Non-pigmented ciliary epithelial cell (primary cell): ENCODE measurements around the gene GRID1.

Experiments used
- DNase-seq: peaks from one replicate; pipeline ENCODE4 v3.0.0-alpha.2; 2010; ENCODE audit warnings: low read depth

GRID1 gene

DNA sequence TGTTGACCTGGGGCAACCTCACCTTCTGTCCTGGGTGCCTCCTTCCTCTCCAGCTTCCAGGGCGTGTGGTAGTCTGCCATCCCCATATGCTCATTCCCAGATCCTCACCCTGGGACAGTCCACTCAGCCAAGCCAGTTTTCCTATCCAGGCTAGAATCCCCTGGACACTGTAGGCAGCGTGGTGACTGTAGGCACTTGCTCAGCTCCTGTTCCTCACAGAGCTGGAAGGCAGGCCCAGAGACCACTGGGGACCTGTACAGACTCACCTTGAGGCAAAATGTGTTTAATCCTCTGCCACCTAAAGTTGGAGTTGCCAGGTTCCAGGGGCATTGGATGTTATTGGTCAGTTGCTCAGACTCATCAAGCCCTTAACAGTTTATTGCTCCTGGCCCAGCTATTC is 2.4 kb upstream of the GRID1 start:
- DNase-seq: no peak

GRCh38 chr10:86368046-86368445 is 1.5 kb upstream of the GRID1 start:
- DNase-seq: no peak

DNA sequence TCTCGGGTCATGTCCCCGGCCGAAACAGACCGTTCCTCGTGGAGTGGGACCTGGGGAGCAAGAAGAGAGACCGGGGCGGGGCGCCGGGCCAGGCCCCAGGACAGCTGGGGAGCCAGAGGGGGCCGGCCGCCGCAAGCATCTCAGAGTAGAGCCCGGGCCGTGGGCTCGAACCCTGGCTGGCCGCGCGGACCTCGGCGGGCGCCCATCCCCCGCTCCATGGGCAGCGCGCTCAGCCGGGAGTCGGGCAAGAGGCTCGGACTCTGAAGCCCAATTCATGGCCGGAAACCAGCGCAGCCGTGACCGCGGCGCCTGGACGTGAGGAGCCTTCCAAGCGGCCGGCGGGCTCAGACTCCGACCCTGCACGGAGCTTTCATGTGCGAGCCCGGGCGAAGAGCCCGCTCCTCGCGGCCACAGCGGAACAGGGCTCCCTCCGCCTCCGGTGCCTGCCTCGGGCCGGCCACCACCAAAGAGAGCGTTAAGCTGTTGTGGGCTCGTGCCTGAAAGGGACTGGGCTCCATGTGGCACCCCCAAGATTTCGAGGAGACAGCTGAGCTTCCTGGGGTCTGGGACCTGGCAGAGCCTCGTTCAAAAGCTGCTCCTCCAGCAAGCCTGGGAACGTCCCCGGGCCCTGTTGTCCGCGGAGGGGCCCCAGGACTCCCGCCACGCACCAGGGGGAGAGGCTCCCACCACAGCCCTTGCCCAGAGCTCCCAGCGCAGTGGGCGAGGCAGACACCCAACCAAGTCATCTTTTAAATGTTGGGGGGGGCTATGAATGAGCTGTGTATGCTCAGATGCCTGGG is 757 bp upstream of the GRID1 start:
- DNase-seq: no peak

- no peak for DNase-seq
Observed at GRCh38 chr10:86366902-86367151, 232 bp upstream of the GRID1 start.

DNA sequence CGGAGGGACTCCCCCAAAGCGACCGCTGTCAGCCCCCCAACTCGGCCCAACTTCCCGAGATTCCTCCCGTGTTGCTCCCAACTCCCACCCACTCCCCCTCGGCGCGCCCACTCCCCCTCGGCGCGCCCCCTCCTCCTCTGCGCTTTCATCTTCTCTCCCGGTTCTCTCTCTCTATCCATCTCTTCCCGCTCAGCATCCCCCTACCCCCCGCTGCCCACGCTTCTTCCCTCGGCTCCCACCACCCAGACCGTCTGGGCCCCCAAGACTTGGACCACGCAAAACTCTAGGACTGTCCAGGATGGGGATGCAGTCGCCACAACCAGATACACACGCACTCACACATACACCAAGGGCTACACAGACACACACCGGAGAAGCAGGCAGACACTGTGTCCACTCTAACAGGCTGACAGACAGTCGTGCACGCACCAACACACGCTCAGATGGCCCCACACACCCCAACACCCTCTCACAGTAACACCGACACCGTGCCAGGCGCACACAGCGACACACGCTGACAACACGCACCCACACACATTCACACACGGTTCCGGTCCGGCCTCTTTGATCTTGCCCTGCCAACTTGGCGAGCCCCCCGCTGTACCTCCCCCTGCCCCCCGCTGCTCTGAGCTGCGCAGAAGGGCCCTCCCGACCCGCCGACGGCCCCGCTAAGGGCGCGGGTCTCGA is 1.1 kb downstream of the GRID1 start:
- no peak for DNase-seq

DNA sequence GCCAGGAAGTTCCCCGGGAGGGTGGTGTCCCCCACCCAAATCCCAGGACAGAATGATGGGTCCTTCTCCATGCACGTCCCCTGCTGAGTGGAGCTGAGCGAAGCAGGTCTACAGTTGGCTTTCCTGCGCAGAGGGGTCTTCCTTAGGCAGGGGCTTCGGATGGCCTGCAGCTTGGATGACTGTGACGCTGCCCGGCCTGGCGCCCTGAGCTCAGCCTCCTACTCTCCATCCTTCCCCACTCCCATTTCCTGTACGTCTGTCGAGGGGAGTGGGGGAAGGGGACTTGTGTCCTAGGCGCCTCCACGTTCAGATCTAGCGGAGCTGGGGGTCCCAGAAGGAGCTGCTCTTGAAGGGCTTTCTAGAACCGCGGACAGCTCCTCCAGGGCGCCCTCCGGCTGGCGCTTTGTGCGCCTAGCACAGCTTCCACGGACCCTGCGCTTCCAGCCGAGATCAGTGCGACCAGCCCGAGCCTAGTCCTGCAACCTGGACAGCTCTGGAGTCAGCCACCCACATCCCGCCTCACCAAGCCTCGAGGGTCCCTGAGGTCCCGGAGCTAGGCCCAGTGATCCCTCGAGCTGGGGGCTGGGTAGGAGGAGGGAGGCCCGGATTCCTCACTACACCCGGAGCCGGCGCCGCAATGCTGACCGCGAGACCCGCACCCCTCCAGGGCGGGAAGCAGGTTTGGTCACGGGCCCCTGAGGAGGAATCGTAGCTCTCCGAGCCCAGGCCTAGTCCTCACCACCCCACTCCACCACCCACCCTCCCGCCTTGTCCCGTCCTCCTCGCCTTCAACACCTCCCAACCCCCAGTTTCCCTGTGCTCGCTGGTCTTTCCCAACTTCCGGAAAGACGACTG is 1.9 kb downstream of the GRID1 start:
- DNase-seq: no peak

- no peak for DNase-seq
Observed at GRCh38 chr10:86363833-86364490, 2.6 kb downstream of the GRID1 start.

- no peak for DNase-seq
Observed at GRCh38 chr10:86363184-86363832, 3.3 kb downstream of the GRID1 start.

DNA sequence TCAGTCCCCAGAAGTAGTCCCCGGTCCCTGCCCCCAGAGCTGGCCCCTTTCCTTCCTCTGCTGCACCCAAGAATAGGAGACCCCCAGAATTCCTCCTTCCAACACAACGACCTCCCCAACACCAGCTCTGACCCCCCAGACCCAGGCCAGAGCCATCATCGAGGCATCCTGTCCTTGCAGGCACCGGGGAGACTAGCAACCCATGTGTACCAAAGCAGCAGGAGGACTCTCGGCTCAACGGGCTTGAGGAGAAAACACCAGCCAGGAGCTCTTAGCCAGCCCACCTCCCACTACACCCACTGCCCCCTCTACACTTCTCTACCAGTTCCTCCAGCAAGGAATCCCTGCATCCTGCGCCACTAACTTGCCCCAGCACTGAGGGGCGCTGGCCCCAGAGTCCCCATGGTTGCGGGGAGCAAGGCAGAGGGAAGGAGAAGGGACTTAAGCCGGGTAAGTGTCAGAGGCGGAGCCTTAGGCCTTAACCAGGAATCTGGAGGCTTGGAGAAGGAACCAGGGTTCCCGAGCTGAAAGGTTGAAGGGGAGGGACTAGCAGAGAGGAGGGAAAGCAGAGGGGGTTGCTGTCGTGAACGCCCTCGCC is 3.9 kb downstream of the GRID1 start:
- DNase-seq: no peak

- DNase-seq: no peak
Observed at GRCh38 chr10:86362129-86362527, 4.5 kb downstream of the GRID1 start.

DNA sequence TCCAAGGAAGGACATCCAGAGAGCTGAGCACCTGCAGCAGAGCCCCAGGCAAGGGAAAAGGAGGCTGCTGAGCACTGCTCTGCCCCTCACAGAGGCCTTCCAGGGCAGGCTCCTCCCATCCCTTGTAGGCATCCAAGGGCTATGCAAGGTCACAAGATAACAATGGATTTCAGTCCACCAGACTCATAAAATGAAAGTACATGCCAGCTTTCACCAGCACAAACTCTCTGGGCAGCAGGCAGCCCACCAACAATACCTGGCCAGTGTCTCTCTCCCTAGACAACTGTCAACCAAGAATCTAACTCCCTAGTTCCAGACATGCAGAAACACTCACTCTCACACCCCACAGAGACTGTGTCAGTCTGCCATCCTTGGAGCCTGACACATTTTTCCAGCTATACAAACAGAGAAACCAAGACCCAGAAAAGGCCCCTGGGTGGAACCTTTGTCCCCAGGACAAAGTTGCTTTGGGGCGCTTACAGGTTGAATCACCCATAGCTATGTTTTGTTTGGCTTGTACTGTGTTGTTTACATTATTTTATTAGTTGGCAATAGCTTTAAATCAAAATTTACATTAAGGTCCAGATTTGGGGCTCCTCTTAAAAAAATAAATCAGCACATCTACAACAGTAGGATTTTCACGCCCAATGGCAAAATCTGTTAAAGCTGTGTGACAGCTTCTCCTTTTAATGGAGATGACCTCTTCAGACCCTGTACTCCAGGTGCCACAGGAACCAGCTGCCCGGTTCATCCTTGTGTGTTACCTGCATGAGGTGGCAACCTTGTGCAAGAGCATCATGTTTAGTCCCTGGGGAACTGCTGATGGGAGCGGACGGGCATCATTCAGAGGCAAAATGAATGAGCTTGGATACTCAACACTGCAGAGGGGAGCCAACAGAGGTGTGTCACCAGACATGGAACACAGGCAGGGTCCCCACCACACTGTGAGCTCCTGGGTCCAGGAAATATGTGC is 5.2 kb downstream of the GRID1 start:
- no peak for DNase-seq

DNA sequence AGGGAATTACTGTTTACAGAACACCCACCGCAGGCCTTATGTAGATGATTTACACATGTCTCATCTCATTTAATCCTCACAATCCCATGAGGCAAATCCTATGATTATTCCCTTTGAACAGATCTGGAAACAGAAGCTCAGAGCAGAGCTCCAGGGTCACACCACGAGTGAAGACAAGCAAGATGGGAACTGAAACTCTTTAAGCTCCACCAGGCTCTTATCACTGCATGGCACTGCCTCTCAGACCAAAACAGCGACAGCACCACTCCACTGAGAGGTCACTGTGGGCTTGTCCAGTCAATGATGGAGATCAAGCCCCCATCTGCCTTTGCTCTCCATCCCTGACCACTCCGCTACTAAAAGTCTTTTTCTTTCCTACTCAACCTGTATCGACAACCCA is 5.9 kb downstream of the GRID1 start:
- DNase-seq: no peak

GRCh38 chr10:86359954-86360353 is 6.6 kb downstream of the GRID1 start:
- DNase-seq: no peak

- DNase-seq: no peak
Observed at GRCh38 chr10:86359111-86359510, 7.5 kb downstream of the GRID1 start.

DNA sequence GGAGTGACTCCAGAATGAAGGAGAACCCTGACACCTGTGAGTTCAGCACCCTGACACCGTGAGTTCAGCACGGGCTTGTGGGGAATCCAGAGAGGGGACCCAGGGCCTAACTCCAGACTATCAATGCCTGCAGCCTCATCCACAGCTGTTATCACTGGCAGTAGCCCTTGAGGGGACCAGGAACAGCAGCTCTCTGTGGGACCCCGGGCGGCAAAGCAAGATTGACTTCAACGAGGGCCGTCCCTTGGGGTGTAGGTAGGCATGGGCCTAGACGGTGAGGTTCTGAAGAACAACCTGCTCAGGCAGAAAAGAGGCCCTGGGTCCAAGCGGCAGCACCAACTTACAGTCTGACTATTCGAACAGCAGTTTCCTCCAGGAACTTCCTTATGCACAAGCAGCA is 8.9 kb downstream of the GRID1 start:
- no peak for DNase-seq

DNA sequence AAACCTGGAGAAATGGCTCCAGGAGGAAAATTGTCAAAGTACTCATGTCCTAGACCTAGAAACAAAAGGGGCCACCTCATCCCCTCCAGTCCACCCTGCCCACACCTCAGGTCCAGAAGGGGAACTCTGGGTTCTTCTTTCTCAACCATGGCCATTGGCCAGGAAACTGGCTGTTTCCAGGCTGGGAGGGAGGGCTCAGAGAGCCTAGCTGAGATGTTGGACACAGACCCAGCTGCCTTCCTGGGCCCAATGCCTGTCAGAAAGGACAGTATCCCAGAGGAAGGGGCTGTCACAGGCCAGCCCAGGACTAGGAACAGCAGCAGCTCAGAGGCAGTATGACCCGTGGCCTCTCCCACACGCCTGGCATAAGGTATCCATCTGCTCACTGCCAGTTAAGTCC is 9.6 kb downstream of the GRID1 start:
- DNase-seq: no peak

- DNase-seq: no peak
Observed at GRCh38 chr10:86356296-86356695, 10.3 kb downstream of the GRID1 start.

- DNase-seq: no peak
Observed at GRCh38 chr10:86355571-86356038, 11.0 kb downstream of the GRID1 start.

DNA sequence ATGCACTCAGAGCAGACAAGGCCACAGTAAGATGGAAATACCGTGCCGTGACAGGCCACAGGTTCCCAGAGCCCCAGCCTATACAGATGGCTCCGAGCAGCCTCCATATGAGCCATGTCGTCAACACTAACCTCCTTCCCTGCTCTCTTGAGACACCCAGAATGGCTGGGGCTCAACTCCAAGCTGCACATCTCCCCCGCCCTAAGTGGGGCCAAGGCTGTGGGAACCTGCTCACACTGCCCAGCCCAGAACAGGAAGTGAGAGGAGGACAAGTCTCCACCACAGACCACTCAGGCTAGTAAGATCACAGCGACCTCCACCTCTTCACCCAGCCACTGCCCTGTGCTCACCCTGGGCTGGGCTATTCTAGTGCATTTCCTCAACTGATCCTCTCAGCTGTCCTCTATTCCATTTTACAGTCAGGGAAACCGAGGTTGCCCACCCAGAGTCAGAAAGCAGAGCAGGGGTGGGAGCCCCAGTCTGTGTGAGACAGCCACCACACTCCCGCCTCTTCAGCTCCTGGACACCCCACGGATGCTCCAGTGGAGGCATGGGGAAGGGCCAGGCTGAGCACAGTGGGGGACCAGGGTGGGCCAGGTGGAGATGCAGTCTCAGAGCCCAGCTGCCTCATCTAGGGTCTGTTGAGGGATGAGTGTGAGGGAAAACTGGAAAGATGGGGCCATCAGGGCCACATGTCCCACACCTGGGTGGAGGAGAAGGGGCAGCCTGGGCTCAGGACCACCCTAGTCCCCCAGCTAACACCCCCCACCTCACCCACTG is 11.6 kb downstream of the GRID1 start:
- no peak for DNase-seq
